ENCODE results near the gene APOL2. TPM values are rescaled to one million over a fixed set of nuclear protein-coding genes. Genes with fewer than 3 reads are reported as not detected.

The APOL2 gene
- total RNA-seq, 1 donor from 2014 or later: 53.5 TPM

DNA sequence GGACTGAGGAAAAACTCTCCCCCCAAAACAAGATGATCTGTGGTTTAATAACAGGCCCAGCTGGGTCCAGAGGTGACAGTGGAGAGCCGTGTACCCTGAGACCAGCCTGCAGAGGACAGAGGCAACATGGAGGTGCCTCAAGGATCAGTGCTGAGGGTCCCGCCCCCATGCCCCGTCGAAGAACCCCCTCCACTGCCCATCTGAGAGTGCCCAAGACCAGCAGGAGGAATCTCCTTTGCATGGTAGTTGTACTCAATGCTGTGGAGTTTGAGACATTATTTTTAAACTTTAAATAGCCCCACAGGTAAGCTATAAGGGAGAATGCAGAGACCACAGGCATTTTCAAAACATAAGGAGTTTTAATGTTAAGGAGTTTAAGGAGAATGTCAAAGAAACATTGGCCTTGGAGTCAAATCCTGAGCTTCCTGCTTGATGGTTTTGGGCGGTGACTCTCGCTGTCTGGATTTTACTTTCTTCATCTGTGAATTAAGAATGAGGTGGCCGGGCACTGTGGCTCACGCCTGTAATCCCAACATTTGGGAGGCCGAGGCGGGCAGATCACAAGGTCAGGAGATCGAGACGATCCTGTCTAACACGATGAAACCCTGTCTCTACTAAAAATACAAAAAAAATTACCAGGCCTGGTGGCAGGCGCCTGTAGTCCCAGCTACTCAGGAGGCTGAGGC lies 20.4 kb upstream of the APOL2 start:
- no peak for DNase-seq (ENCODE audit: extremely low spot score, unreplicated experiment)
- no peak overlapping the region for H3K4me3 Mint-ChIP-seq (ENCODE audit: unreplicated experiment)
- peaks cover 20% of the 10 kb centered on the region for H3K4me1 Mint-ChIP-seq (ENCODE audit: unreplicated experiment)
- no peaks in the 10 kb centered on the region for H3K36me3 Mint-ChIP-seq (ENCODE audit: unreplicated experiment)
- no peaks in the 10 kb centered on the region for H3K27me3 Mint-ChIP-seq (ENCODE audit: unreplicated experiment)
- TF ChIP-seq, protein P1, sequence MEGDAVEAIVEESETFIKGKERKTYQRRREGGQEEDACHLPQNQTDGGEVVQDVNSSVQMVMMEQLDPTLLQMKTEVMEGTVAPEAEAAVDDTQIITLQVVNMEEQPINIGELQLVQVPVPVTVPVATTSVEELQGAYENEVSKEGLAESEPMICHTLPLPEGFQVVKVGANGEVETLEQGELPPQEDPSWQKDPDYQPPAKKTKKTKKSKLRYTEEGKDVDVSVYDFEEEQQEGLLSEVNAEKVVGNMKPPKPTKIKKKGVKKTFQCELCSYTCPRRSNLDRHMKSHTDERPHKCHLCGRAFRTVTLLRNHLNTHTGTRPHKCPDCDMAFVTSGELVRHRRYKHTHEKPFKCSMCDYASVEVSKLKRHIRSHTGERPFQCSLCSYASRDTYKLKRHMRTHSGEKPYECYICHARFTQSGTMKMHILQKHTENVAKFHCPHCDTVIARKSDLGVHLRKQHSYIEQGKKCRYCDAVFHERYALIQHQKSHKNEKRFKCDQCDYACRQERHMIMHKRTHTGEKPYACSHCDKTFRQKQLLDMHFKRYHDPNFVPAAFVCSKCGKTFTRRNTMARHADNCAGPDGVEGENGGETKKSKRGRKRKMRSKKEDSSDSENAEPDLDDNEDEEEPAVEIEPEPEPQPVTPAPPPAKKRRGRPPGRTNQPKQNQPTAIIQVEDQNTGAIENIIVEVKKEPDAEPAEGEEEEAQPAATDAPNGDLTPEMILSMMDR (IDR thresholded peaks at IDR 0.05): no peak
- no peaks in the 10 kb centered on the region for H3K9me3 Mint-ChIP-seq (ENCODE audit: unreplicated experiment)
- peak overlapping the region; percentile 79 for H3K27ac Mint-ChIP-seq (ENCODE audit: unreplicated experiment)

DNA sequence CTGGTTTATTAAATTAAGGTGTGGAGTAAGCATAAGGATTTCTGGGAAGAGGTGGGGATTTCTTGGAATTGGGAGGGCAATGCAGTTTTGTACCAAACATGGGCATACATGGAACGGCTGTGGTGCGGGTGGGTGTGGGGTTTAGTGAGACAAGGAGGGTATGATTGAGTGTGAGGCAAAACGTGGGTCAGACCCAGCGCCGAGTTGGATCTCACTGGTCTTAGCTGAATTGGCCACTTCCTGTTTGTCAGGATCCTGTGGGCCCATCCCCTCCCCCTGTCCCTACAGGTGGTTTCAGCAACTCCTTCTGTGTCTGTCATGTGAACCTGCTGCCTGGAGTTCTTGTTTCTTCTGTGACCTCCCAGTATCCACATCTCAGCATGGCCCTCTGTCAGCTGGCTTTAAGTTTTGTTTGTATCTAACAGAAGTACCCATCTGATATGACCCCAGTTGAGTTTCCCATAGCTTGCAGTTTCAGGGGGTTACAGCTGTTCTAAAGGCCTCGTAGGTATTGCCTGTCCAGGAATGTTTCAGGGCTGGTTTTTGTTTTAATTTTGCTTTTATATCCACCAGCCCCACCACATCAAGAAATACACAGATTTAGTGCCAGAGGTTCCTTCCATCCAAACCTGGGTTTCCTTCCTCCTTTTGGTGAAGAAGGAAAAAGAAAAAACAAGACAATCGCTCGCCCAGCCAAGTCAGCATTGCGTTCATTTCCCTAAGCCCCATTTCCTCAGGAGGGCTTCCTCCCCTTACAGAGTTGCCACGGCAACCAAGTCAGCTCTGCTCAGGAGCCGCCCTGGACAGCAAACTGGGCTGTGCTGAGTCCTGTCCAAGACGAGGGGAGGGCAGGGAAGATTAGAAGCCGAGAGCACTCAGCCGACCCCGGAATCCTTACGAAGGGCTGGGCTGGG lies 19.6 kb upstream of the APOL2 start:
- TF ChIP-seq, protein P1 (IDR thresholded peaks at IDR 0.05): no peak
- peak overlapping the region; percentile 10 for H3K4me3 Mint-ChIP-seq (ENCODE audit: unreplicated experiment)
- H3K4me1 Mint-ChIP-seq (ENCODE audit: unreplicated experiment): peaks cover 24% of the 10 kb centered on the region
- no peak for DNase-seq (ENCODE audit: extremely low spot score, unreplicated experiment)
- peak overlapping the region; percentile 79 for H3K27ac Mint-ChIP-seq (ENCODE audit: unreplicated experiment)
- no peaks in the 10 kb centered on the region for H3K9me3 Mint-ChIP-seq (ENCODE audit: unreplicated experiment)
- no peaks in the 10 kb centered on the region for H3K36me3 Mint-ChIP-seq (ENCODE audit: unreplicated experiment)
- no peaks in the 10 kb centered on the region for H3K27me3 Mint-ChIP-seq (ENCODE audit: unreplicated experiment)

DNA sequence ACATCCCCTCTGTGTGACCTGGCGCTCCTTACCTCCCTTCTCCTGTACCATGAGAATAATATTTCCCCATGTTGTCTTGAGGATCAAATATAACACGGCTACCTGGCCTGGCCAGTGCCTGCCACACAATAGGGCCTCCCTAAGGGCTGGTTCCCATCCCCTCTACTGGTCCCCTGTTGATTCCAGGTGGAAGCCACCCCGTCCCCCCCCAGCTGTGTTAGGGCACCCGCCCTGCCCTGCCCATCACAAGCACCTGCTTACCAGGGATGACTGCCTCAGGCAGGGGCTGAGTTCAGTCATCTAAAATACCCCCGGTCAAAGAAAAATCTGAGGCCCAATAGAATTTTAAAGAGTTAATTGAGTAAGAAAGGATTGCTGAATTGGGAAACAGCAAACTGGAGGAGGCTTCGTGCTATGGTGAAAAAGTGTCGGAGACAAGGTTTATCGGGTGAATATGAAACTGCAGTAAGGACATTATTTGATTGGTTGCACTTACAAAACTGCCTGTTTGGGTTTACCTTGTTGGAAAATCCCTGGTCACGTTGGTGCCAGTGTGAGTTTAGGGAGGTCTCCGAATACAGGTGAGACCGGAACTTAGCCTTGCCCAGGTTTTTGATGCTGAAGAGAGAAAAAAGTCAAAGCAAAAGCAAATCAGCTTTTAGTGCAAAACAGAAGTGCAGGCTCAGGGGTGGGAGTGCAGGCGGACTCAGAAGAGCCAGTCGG lies 18.8 kb upstream of the APOL2 start:
- Mint-ChIP-seq H3K27ac (ENCODE audit: unreplicated experiment) (peak overlapping the region; percentile 79), H3K9me3 (ENCODE audit: unreplicated experiment) (no peaks in the 10 kb centered on the region), H3K4me3 (ENCODE audit: unreplicated experiment) (no peak overlapping the region), H3K4me1 (ENCODE audit: unreplicated experiment) (peaks cover 29% of the 10 kb centered on the region), H3K27me3 (ENCODE audit: unreplicated experiment) (no peaks in the 10 kb centered on the region), H3K36me3 (ENCODE audit: unreplicated experiment) (no peaks in the 10 kb centered on the region)
- TF ChIP-seq, protein P1 (IDR thresholded peaks at IDR 0.05): no peak
- no peak for DNase-seq (ENCODE audit: extremely low spot score, unreplicated experiment)

DNA sequence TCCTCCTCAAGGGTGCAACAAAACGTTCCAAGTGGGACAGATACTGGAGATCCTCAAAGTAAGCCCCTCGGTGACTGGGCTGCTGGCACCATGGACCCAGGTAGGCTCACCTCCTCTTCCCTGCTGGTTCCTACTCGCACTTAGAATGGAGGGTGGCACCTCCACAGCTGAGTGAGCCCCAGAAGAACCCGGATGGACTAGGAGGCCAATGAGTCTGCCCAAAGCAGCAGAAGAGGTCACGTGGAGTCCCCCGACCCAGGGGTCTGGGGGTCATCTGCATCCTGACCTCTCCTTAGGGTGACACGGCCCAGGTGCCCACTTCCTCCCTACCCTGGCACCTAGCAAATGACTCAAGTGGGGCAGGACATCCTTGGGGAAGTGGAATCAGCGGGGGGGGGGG lies 18.0 kb upstream of the APOL2 start:
- Mint-ChIP-seq H3K36me3 (ENCODE audit: unreplicated experiment) (no peaks in the 10 kb centered on the region), H3K27ac (ENCODE audit: unreplicated experiment) (no peak overlapping the region), H3K4me3 (ENCODE audit: unreplicated experiment) (no peak overlapping the region), H3K27me3 (ENCODE audit: unreplicated experiment) (no peaks in the 10 kb centered on the region), H3K4me1 (ENCODE audit: unreplicated experiment) (peaks cover 35% of the 10 kb centered on the region), H3K9me3 (ENCODE audit: unreplicated experiment) (no peaks in the 10 kb centered on the region)
- TF ChIP-seq, protein P1 (IDR thresholded peaks at IDR 0.05): no peak
- no peak for DNase-seq (ENCODE audit: extremely low spot score, unreplicated experiment)

All from osteocyte (in vitro differentiated cells).